Left renal cortex interstitium (tissue), 4 donors: ENCODE results near the gene SCYGR1. TPM values are rescaled to one million over a fixed set of nuclear protein-coding genes. Genes with fewer than 3 reads are reported as not detected.
A peak's percentile ranks its signal among the peaks of the same experiment; 100 is the strongest.
"Not testable (repeated sequence)": the region's sequence is repeated elsewhere in the genome, so short reads cannot be mapped to it uniquely, and the experiment has no call there.

Experiments used
- DNase-seq, 4 donors: peaks; one replicate each; pipeline ENCODE4 v3.0.0-alpha.2; 2013; ENCODE audit warnings: low read depth in 4 of 4, low spot score in 2 of 4, missing footprints in 1 of 4
- polyA plus RNA-seq, 4 donors: library from polyadenylated mRNA; unstranded; fragments of 120-200 nt; gene quantifications; one replicate each; pipeline ENCODE4 v1.2.1, GENCODE V29; 2013; ENCODE audit not compliant: insufficient read length in 4 of 4

Gene SCYGR1
- not detected for polyA plus RNA-seq

GRCh38 chr2:227387583-227387982 is at the start of gene SCYGR1:
Gene SCYGR1, minus strand, starts transcription at chr2:227387949. Its CDS starts 0 bp downstream, at chr2:227387949.
- not testable (repeated sequence) for DNase-seq

GRCh38 chr2:227436436-227437174 is 48.9 kb upstream of the SCYGR1 start:
- no peak for DNase-seq

GRCh38 chr2:227433171-227433570 is 45.4 kb upstream of the SCYGR1 start:
- no peak for DNase-seq

- DNase-seq, result no peak
Measured at GRCh38 chr2:227430639-227431038, 42.9 kb upstream of the SCYGR1 start.

- no peak for DNase-seq
Measured at GRCh38 chr2:227428731-227429285, 41.1 kb upstream of the SCYGR1 start.

- no peak for DNase-seq
Measured at GRCh38 chr2:227423656-227424499, 36.1 kb upstream of the SCYGR1 start.

GRCh38 chr2:227420087-227421052 is 32.6 kb upstream of the SCYGR1 start:
- no peak for DNase-seq

GRCh38 chr2:227416701-227417100 is 29.0 kb upstream of the SCYGR1 start:
- no peak for DNase-seq

- DNase-seq, result no peak
Measured at GRCh38 chr2:227415538-227416424, 28.0 kb upstream of the SCYGR1 start.

- DNase-seq, result no peak
Measured at GRCh38 chr2:227414846-227415245, 27.1 kb upstream of the SCYGR1 start.

GRCh38 chr2:227413371-227413770 is 25.6 kb upstream of the SCYGR1 start:
- no peak for DNase-seq

- no peak for DNase-seq
Measured at GRCh38 chr2:227412877-227413276, 25.1 kb upstream of the SCYGR1 start.

- DNase-seq, result no peak
Measured at GRCh38 chr2:227411990-227412350, 24.2 kb upstream of the SCYGR1 start.

GRCh38 chr2:227411320-227411989 is 23.7 kb upstream of the SCYGR1 start:
- DNase-seq, result no peak

- DNase-seq, result no peak
Measured at GRCh38 chr2:227410191-227410590, 22.4 kb upstream of the SCYGR1 start.

- DNase-seq, result no peak
Measured at GRCh38 chr2:227407591-227408151, 19.9 kb upstream of the SCYGR1 start.

GRCh38 chr2:227406177-227407031 is 18.7 kb upstream of the SCYGR1 start:
- peak; percentile 82 to 95 (median 86) for DNase-seq
